Astrocyte of the spinal cord (primary cell): Measurements from ENCODE around the gene TNS4.

Experiments used
- DNase-seq: peaks from one replicate; pipeline ENCODE4 v3.0.0; 2011; ENCODE audit warnings: low read depth, low spot score
- H3K4me3 ChIP-seq: 2 replicates; pipeline ENCODE4 v1.5.1; 2011; ENCODE audit warnings: low read depth, mild to moderate bottlenecking, low read length, moderate library complexity
- in situ Hi-C: cut with HindIII; loops from 2 replicates; pipeline ENCODE4 v1.10.0; 2017; ENCODE audit warnings: low sequenced_read_pairs
- TF ChIP-seq, protein P1 (sequence below): IDR thresholded peaks from 2 replicates; pipeline ENCODE4 v1.5.1; 2012; ENCODE audit warnings: low read depth, mild to moderate bottlenecking, low read length, inconsistent platforms

TNS4 gene

DNA sequence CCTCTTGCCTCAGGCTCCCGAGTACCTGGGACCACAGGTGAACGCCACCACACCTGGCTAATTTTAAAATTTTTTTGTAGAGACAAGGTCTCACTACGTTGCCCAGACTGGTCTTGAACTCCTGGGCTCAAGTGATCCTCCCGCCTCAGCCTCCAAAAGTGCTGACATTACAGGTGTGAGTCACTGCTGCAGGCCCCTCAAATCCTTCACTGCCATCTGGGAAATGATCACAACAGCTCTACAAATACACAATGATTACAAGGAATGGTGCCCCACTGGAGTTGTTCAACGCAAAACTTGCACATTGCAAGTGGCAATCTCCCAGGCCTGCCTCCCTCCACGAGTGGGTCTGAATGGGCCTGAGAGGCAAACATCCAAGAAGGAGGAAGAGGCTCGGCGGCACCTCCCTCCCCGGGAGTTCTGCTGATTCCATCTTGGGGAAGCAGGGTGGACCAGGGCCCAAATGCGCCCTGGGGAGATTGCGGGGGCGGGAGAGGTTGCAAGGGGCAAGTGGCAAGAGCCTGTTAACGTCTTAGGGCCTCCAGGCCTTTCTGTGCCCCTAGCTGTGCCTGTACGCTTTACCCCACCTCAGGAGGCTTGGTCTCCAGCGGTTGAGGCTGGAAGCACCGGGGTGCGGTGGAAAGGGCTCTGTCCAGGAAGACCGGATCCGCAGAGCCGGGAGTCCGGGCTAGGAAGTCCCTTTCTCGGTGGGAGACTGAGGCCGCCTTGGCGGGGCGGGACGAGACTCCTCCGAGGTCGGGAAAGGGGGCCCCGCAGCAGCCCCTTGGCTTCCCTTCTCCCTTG lies 58.8 kb downstream of the TNS4 start:
- TF ChIP-seq, protein P1, sequence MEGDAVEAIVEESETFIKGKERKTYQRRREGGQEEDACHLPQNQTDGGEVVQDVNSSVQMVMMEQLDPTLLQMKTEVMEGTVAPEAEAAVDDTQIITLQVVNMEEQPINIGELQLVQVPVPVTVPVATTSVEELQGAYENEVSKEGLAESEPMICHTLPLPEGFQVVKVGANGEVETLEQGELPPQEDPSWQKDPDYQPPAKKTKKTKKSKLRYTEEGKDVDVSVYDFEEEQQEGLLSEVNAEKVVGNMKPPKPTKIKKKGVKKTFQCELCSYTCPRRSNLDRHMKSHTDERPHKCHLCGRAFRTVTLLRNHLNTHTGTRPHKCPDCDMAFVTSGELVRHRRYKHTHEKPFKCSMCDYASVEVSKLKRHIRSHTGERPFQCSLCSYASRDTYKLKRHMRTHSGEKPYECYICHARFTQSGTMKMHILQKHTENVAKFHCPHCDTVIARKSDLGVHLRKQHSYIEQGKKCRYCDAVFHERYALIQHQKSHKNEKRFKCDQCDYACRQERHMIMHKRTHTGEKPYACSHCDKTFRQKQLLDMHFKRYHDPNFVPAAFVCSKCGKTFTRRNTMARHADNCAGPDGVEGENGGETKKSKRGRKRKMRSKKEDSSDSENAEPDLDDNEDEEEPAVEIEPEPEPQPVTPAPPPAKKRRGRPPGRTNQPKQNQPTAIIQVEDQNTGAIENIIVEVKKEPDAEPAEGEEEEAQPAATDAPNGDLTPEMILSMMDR = no peak
- no peak for DNase-seq
- H3K4me3 ChIP-seq = peak overlapping the region; percentile 64
- in situ Hi-C loops = no loop called here

GRCh38 chr17:40440166-40440565 lies 61.3 kb downstream of the TNS4 start:
- in situ Hi-C loops = no loop called here
- H3K4me3 ChIP-seq = no peak overlapping the region
- DNase-seq = no peak
- TF ChIP-seq, protein P1 = no peak

DNA sequence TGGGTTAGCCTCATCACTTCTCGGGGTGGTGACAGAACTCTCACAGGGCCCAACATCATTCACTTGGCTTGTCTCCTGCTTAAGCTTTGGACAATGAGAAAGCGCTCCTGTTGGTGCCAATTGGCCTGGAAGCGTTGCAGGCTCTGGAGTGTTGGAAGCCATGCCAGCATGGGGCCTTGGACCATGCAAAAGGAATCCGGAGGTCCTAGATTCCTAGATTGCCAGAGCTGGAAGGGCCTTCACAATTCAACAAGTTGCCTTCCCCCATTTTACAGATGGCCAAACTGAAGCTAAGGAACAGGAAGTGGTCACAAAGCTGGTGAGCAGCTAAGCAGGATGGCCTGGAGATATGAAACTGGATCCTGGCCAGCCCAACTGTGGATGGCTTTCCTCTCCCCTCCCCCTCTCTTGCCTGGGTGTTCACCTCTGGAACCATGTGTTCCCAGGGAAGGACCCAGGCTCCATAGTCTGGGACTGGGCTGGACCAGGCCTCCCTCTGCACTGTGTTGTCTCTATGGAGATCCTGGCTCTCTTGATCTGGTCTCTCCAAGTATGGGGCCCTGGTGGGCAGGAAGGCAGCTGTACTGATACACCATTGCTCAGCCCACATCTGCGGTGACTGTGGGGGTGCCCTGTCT lies 64.2 kb downstream of the TNS4 start:
- TF ChIP-seq, protein P1 = no peak
- in situ Hi-C loops = no loop called here
- H3K4me3 ChIP-seq = no peak overlapping the region
- no peak for DNase-seq

GRCh38 chr17:40436636-40437035 lies 64.8 kb downstream of the TNS4 start:
- no peak overlapping the region for H3K4me3 ChIP-seq
- in situ Hi-C loops = no loop called here
- DNase-seq = no peak
- TF ChIP-seq, protein P1 = no peak

DNA sequence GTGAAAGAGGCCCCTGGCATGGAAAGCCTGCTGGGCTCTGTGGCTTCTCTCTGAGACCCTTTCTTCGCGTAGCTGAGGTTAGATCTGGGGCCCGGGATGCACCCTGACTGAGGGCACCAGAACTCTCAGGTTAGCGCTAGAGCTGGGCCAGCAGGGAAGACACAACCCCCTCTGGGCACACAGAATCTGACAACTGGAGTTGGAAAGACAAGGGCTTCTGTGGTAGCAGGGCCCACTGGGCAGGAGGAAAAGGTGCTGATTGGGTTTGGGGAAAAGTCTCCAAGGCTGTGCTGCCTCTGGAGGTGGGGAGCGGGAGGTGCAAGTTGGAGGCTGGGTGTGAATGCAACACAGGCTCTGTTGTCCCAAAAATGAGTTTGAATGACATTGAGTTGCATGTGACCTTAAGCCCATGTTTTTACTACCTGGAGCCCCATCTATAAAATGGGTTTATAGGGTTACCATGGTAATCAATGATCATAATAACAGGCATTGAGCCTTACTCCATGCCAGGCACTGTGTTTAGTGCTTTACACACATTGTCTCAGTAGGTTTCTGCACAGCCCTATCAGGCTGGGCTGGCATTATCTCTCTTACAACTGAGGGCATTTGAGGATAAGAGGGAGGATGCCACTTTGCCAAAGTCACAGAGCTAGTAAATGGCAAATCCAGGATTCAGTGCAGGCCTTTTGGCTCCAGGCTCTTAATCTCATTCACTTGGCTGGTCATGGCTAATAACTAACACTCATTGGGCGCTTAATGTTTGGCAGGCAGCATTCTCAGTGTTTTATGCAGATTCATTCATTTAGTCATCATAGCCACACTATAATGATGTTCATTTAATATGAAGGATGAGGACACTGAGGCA lies 67.6 kb downstream of the TNS4 start:
- in situ Hi-C loops = no loop called here
- TF ChIP-seq, protein P1 = peak; percentile 60
- H3K4me3 ChIP-seq = no peak overlapping the region
- DNase-seq = no peak

DNA sequence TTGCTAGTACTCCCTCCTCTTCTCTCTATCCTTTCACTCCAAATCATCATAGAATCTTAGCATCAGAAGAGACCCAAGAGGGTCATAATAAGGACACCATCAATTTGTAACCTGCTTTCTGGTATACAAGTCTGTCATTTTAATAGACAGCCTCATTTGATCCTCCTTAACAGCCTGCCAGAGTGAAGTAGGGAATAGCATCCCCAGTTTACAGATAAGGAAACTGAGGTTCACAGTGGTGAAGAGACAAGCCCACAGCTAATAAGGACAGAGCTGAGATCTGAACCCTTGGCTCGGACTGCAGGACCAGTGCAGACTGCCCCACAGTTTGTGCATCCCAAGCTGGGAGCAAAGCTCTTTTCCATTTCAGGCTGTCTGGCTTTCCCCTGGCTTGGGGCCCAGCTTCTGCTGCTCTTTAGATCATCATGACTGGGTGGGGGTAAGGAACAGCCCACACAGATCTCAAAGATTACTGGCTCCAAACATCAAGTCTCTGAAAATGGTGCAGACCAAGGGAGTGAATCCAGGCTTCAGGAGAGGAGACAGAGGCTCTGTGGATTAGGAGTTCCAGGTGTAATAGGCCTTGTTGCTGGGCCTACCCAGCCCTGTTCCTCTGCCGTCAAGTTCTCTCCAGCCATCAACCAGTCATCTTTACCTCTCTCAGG lies 68.4 kb downstream of the TNS4 start:
- DNase-seq = peak; percentile 62
- TF ChIP-seq, protein P1 = no peak
- in situ Hi-C loops = no loop called here
- H3K4me3 ChIP-seq = no peak overlapping the region
